ENCODE data around the gene ARHGEF38.

DNA sequence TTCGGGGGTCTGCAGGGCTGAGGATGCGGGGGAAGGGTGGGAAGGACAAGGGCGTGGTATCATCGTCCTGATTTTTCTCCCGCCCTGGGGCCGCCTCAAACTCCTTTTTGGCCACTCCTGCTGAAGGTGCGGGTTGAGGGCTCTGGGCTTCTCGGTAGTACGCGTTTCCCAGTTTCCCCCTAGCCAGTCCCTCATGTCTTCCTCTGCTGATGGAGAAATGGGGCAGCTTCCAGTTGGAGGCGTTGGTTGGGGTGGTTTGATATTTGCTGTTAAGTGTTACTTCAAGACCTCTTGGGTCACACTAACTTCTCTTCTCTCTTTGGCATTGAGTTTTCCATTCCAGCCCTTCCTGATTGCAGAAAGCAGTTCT is 156.6 kb downstream of the ARHGEF38 start:
- TF ChIP-seq CTCF (IDR thresholded peaks at IDR 0.05): no peak
- TF ChIP-seq POLR2A (IDR thresholded peaks at IDR 0.05): no peak
- TF ChIP-seq POLR2AphosphoS5 (IDR thresholded peaks at IDR 0.05): no peak
